HG02610 (cell line): ENCODE data around the gene TAC3.
"Not testable (repeated sequence)": the region's sequence is repeated elsewhere in the genome, so short reads cannot be mapped to it uniquely, and the experiment has no call there.

ENCODE experiments used
- ATAC-seq: cut with Tn5 transposase; IDR thresholded peaks from one replicate; pipeline ENCODE4 v1.9.1; 2021; ENCODE audit warnings: mild to moderate bottlenecking, moderate library complexity; ENCODE audit not compliant: unreplicated experiment

The TAC3 gene

GRCh38 chr12:57037264-57037663 is 20.9 kb upstream of the TAC3 start:
- ATAC-seq, result no peak

GRCh38 chr12:57033431-57033830 is 17.1 kb upstream of the TAC3 start:
- no peak for ATAC-seq

- ATAC-seq, result no peak
Observed at GRCh38 chr12:57031789-57032188, 15.5 kb upstream of the TAC3 start.

- ATAC-seq, result peak; percentile 58
Observed at GRCh38 chr12:57031138-57031725, 14.9 kb upstream of the TAC3 start.

GRCh38 chr12:57029457-57029856 is 13.1 kb upstream of the TAC3 start:
- no peak for ATAC-seq

- no peak for ATAC-seq
Observed at GRCh38 chr12:57027805-57028153, 11.4 kb upstream of the TAC3 start.

GRCh38 chr12:57027011-57027804 is 10.9 kb upstream of the TAC3 start:
- ATAC-seq, result no peak

GRCh38 chr12:57025196-57025595 is 8.9 kb upstream of the TAC3 start:
- no peak for ATAC-seq

GRCh38 chr12:57022324-57022723 is 6.0 kb upstream of the TAC3 start:
- ATAC-seq, result not testable (repeated sequence)

GRCh38 chr12:57019983-57020719 is 3.8 kb upstream of the TAC3 start:
- ATAC-seq, result no peak

GRCh38 chr12:57018906-57019305 is 2.6 kb upstream of the TAC3 start:
- ATAC-seq, result no peak

GRCh38 chr12:57018353-57018752 is 2.0 kb upstream of the TAC3 start:
- ATAC-seq, result not testable (repeated sequence)

- ATAC-seq, result peak; percentile 74
Observed at GRCh38 chr12:57012600-57013465, 3.5 kb downstream of the TAC3 start.

- peak; percentile 64 for ATAC-seq
Observed at GRCh38 chr12:57011438-57012424, 4.6 kb downstream of the TAC3 start.

- ATAC-seq, result no peak
Observed at GRCh38 chr12:57010627-57011247, 5.6 kb downstream of the TAC3 start.

- ATAC-seq, result no peak
Observed at GRCh38 chr12:57009949-57010626, 6.2 kb downstream of the TAC3 start.

GRCh38 chr12:57008178-57008577 is 8.2 kb downstream of the TAC3 start:
- ATAC-seq, result no peak

GRCh38 chr12:57006809-57007475 is 9.4 kb downstream of the TAC3 start:
- no peak for ATAC-seq
